Measurements from ENCODE around the gene TSPAN10.
"Not testable (repeated sequence)": the region's sequence is repeated elsewhere in the genome, so short reads cannot be mapped to it uniquely, and the experiment has no call there.

Gene TSPAN10

GRCh38 chr17:81608605-81609004, 28.4 kb upstream of the TSPAN10 start:
- Histone ChIP-seq H3K27me3 (ENCODE audit: insufficient read depth, low read length) (no peaks in the 10 kb centered on the region), H3K4me3 (ENCODE audit: low read length) (no peak overlapping the region), H3K27ac (ENCODE audit: low read depth, low read length) (no peak overlapping the region), H3K9ac (ENCODE audit: low read depth, low read length) (no peak overlapping the region), H3K9me3 (ENCODE audit: insufficient read depth, low read depth, low read length) (no peaks in the 10 kb centered on the region), H3K4me1 (ENCODE audit: insufficient read depth, low read length) (no peaks in the 10 kb centered on the region), H3K36me3 (ENCODE audit: insufficient read depth, low read length) (peaks cover 92% of the 10 kb centered on the region)
- 97% methylated on average over 13 of the region's 13 CpGs for WGBS

- H3K36me3 ChIP-seq (ENCODE audit: insufficient read depth, low read length): peaks cover 89% of the 10 kb centered on the region
- H3K9ac ChIP-seq (ENCODE audit: low read depth, low read length): no peak overlapping the region
- H3K27me3 ChIP-seq (ENCODE audit: insufficient read depth, low read length): no peaks in the 10 kb centered on the region
- no peaks in the 10 kb centered on the region for H3K9me3 ChIP-seq (ENCODE audit: insufficient read depth, low read depth, low read length)
- WGBS: 97% methylated on average over 19 of the region's 19 CpGs
- no peak overlapping the region for H3K27ac ChIP-seq (ENCODE audit: low read depth, low read length)
- no peaks in the 10 kb centered on the region for H3K4me1 ChIP-seq (ENCODE audit: insufficient read depth, low read length)
- H3K4me3 ChIP-seq (ENCODE audit: low read length): no peak overlapping the region
Observed at GRCh38 chr17:81609541-81610311, 27.3 kb upstream of the TSPAN10 start.

GRCh38 chr17:81612172-81612970, 24.6 kb upstream of the TSPAN10 start:
- H3K4me1 ChIP-seq (ENCODE audit: insufficient read depth, low read length): no peaks in the 10 kb centered on the region
- no peak overlapping the region for H3K4me3 ChIP-seq (ENCODE audit: low read length)
- H3K36me3 ChIP-seq (ENCODE audit: insufficient read depth, low read length): peaks cover 86% of the 10 kb centered on the region
- no peaks in the 10 kb centered on the region for H3K27me3 ChIP-seq (ENCODE audit: insufficient read depth, low read length)
- 98% methylated on average over 15 of the region's 16 CpGs for WGBS
- H3K9me3 ChIP-seq (ENCODE audit: insufficient read depth, low read depth, low read length): no peaks in the 10 kb centered on the region
- no peak overlapping the region for H3K9ac ChIP-seq (ENCODE audit: low read depth, low read length)
- H3K27ac ChIP-seq (ENCODE audit: low read depth, low read length): no peak overlapping the region

- no peak overlapping the region for H3K9ac ChIP-seq (ENCODE audit: low read depth, low read length)
- no peaks in the 10 kb centered on the region for H3K4me1 ChIP-seq (ENCODE audit: insufficient read depth, low read length)
- H3K9me3 ChIP-seq (ENCODE audit: insufficient read depth, low read depth, low read length): no peaks in the 10 kb centered on the region
- H3K27ac ChIP-seq (ENCODE audit: low read depth, low read length): no peak overlapping the region
- H3K4me3 ChIP-seq (ENCODE audit: low read length): no peak overlapping the region
- WGBS: 96% methylated on average over 4 of the region's 4 CpGs
- H3K27me3 ChIP-seq (ENCODE audit: insufficient read depth, low read length): no peaks in the 10 kb centered on the region
- peaks cover 69% of the 10 kb centered on the region for H3K36me3 ChIP-seq (ENCODE audit: insufficient read depth, low read length)
Observed at GRCh38 chr17:81615401-81615930, 21.5 kb upstream of the TSPAN10 start.

- Histone ChIP-seq H3K27ac (ENCODE audit: low read depth, low read length) (no peak overlapping the region), H3K4me3 (ENCODE audit: low read length) (no peak overlapping the region), H3K9me3 (ENCODE audit: insufficient read depth, low read depth, low read length) (no peaks in the 10 kb centered on the region), H3K27me3 (ENCODE audit: insufficient read depth, low read length) (no peaks in the 10 kb centered on the region), H3K9ac (ENCODE audit: low read depth, low read length) (no peak overlapping the region), H3K4me1 (ENCODE audit: insufficient read depth, low read length) (no peaks in the 10 kb centered on the region), H3K36me3 (ENCODE audit: insufficient read depth, low read length) (peaks cover 72% of the 10 kb centered on the region)
- WGBS: 48% methylated on average over 6 of the region's 7 CpGs
Observed at GRCh38 chr17:81616877-81617276, 20.1 kb upstream of the TSPAN10 start.

GRCh38 chr17:81618307-81618706, 18.7 kb upstream of the TSPAN10 start:
- not testable (repeated sequence) for H3K9me3 ChIP-seq (ENCODE audit: insufficient read depth, low read depth, low read length); H3K27ac ChIP-seq (ENCODE audit: low read depth, low read length); H3K4me1 ChIP-seq (ENCODE audit: insufficient read depth, low read length); H3K27me3 ChIP-seq (ENCODE audit: insufficient read depth, low read length); H3K4me3 ChIP-seq (ENCODE audit: low read length); H3K9ac ChIP-seq (ENCODE audit: low read depth, low read length)
- WGBS: 99% methylated on average over 17 of the region's 36 CpGs
- peaks cover 70% of the 10 kb centered on the region for H3K36me3 ChIP-seq (ENCODE audit: insufficient read depth, low read length)

- Histone ChIP-seq H3K4me3 (ENCODE audit: low read length) (no peak overlapping the region), H3K9ac (ENCODE audit: low read depth, low read length) (no peak overlapping the region), H3K4me1 (ENCODE audit: insufficient read depth, low read length) (no peaks in the 10 kb centered on the region), H3K36me3 (ENCODE audit: insufficient read depth, low read length) (peaks cover 77% of the 10 kb centered on the region), H3K9me3 (ENCODE audit: insufficient read depth, low read depth, low read length) (no peaks in the 10 kb centered on the region), H3K27ac (ENCODE audit: low read depth, low read length) (no peak overlapping the region), H3K27me3 (ENCODE audit: insufficient read depth, low read length) (no peaks in the 10 kb centered on the region)
- WGBS: 96% methylated on average over 10 of the region's 11 CpGs
Observed at GRCh38 chr17:81621494-81622130, 15.4 kb upstream of the TSPAN10 start.

GRCh38 chr17:81630274-81630673, 6.7 kb upstream of the TSPAN10 start:
- Histone ChIP-seq H3K4me1 (ENCODE audit: insufficient read depth, low read length) (no peaks in the 10 kb centered on the region), H3K9ac (ENCODE audit: low read depth, low read length) (no peak overlapping the region), H3K4me3 (ENCODE audit: low read length) (no peak overlapping the region), H3K9me3 (ENCODE audit: insufficient read depth, low read depth, low read length) (no peaks in the 10 kb centered on the region), H3K27ac (ENCODE audit: low read depth, low read length) (no peak overlapping the region), H3K36me3 (ENCODE audit: insufficient read depth, low read length) (peaks cover 49% of the 10 kb centered on the region), H3K27me3 (ENCODE audit: insufficient read depth, low read length) (no peaks in the 10 kb centered on the region)
- 91% methylated on average over 8 of the region's 8 CpGs for WGBS

- no peak overlapping the region for H3K27ac ChIP-seq (ENCODE audit: low read depth, low read length)
- no peak overlapping the region for H3K4me3 ChIP-seq (ENCODE audit: low read length)
- no peaks in the 10 kb centered on the region for H3K27me3 ChIP-seq (ENCODE audit: insufficient read depth, low read length)
- no peaks in the 10 kb centered on the region for H3K4me1 ChIP-seq (ENCODE audit: insufficient read depth, low read length)
- H3K36me3 ChIP-seq (ENCODE audit: insufficient read depth, low read length): peaks cover 38% of the 10 kb centered on the region
- no peaks in the 10 kb centered on the region for H3K9me3 ChIP-seq (ENCODE audit: insufficient read depth, low read depth, low read length)
- 96% methylated on average over 6 of the region's 7 CpGs for WGBS
- no peak overlapping the region for H3K9ac ChIP-seq (ENCODE audit: low read depth, low read length)
Observed at GRCh38 chr17:81631482-81631881, 5.5 kb upstream of the TSPAN10 start.

GRCh38 chr17:81635431-81635830, 1.6 kb upstream of the TSPAN10 start:
- H3K27ac ChIP-seq (ENCODE audit: low read depth, low read length): no peak overlapping the region
- 91% methylated on average over 5 of the region's 5 CpGs for WGBS
- no peak overlapping the region for H3K9ac ChIP-seq (ENCODE audit: low read depth, low read length)

GRCh38 chr17:81635973-81636504, 957 bp upstream of the TSPAN10 start:
- Histone ChIP-seq H3K4me1 (ENCODE audit: insufficient read depth, low read length) (no peaks in the 10 kb centered on the region), H3K9ac (ENCODE audit: low read depth, low read length) (peak overlapping the region; percentile 95), H3K36me3 (ENCODE audit: insufficient read depth, low read length) (no peaks in the 10 kb centered on the region), H3K9me3 (ENCODE audit: insufficient read depth, low read depth, low read length) (no peaks in the 10 kb centered on the region), H3K27me3 (ENCODE audit: insufficient read depth, low read length) (no peaks in the 10 kb centered on the region), H3K27ac (ENCODE audit: low read depth, low read length) (peak overlapping the region; percentile 82), H3K4me3 (ENCODE audit: low read length) (peak overlapping the region; percentile 79)
- 34% methylated on average over 18 of the region's 18 CpGs for WGBS

More at GRCh38 chr17:81635431-81635830, 1.6 kb upstream of the TSPAN10 start:
- 0 out of 2 replicates have a peak, but pooled peaks cover 2% of the 10 kb centered on the region for H3K36me3 ChIP-seq (ENCODE audit: insufficient read depth, low read length)
- no peaks in the 10 kb centered on the region for H3K9me3 ChIP-seq (ENCODE audit: insufficient read depth, low read depth, low read length)
- H3K4me1 ChIP-seq (ENCODE audit: insufficient read depth, low read length): no peaks in the 10 kb centered on the region
- peak overlapping the region; percentile 79 for H3K4me3 ChIP-seq (ENCODE audit: low read length)
- no peaks in the 10 kb centered on the region for H3K27me3 ChIP-seq (ENCODE audit: insufficient read depth, low read length)
